NCI-H146 (cell line): ENCODE results near the gene SCYL1.
"Not testable (repeated sequence)": the region's sequence is repeated elsewhere in the genome, so short reads cannot be mapped to it uniquely, and the experiment has no call there.

Experiments
- DNase-seq: peaks from one replicate; lab custom pipeline; 2025; lab: John Stamatoyannopoulos, UW

SCYL1 gene

GRCh38 chr11:65554842-65555430, 30.1 kb downstream of the SCYL1 start:
- no peak for DNase-seq

DNA sequence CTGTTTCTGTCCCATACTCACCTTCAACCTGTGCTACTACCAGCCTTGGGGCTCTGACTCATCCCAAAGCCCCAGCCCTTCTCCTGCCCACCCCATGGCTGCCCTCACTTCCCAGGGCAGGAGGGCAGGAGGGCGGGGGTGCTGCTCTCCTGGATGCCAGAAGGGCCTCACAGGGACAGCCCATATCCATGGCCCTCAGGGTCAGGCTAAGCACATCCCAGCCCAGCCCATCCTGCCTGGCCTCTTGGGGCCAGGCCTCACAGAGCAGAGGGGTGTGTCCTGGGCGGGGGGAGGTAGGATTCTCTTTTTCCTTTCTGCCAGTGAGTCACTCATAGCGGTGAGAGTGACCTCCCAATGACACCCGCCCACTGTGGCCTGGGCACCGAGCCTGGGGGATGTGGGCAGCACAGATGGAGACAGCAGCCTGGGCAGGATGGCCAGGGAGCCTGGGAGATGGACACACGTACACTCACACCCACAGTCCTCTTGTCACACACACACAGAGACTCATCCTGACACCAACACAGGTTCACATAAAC, 30.9 kb downstream of the SCYL1 start:
- no peak for DNase-seq

GRCh38 chr11:65556470-65557279, 31.8 kb downstream of the SCYL1 start:
- DNase-seq = no peak

DNA sequence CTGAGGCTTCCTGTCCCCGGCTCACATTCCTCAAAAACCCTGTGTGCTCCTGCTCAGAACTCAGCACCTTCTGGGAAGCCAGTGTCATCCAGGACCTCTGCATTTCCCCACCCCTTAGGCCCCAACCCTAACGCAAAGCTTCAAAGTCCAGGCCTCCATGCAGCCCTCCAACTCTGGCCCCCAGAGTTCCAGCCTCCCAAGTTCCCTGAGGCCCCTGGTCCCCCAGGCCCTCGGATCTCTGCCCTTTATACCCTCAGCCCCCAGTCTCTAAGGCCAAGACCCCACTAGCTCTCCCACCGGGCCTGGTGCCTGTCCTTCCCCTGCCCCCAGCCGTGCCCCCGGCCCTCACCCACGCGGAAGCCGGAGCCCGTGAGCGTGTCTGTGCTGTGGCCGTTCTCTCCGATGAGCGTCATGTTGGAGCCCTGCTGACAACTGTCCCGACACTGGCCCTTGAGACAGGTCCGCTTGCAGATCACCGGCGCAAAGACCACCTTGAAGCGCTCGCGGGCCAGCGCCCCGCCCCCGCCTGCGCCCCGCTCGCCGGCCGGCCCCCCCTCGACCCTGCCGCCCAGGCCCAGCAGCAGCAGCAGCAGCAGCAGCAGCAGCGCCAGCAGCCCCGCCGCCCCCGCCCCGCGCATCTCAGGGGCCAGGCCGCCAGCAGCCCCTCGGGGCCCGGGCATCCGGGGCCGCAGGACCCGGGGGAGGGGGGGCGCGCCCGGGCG, 32.6 kb downstream of the SCYL1 start:
- DNase-seq = peak; percentile 33

- peak; percentile 80 for DNase-seq
These were observed 33.4 kb downstream of the SCYL1 start, which contains the start of gene LTBP3 for GRCh38 chr11:65558002-65558929. TSS of gene LTBP3 (minus strand) at chr11:65558359. CDS start at chr11:65557959, 400 bp downstream.

- no peak for DNase-seq
These were observed 34.1 kb downstream of the SCYL1 start for GRCh38 chr11:65558930-65559509.

- DNase-seq = no peak
These were observed 34.7 kb downstream of the SCYL1 start for GRCh38 chr11:65559535-65559934.

DNA sequence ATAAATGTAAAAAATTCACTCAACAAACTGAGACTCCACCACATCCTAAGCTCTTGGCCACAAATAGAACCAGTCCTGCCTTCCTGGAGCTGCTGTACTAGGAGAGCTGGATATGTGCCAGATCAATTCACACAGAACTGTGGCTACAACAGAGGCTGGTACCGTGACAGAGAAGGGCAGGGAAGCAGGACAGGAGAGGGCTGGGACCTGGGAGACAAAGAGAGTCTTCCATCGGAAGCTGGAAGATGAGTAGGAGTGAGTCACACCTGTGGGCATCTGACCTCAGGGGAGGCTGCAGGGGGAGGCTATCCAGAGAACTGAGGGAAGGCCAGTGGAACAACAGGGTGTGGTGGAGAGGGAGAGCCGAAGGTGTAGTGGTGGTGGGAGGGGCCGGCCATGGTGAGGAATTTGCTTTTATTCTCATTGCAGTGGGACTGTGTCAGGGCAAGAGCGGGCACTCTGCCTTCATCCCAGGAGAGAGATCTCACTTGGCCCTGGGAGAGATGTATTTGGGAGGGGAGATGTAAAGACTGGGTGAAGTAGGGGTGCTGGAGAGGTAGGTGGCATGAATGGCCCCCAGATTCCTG, 35.2 kb downstream of the SCYL1 start:
- DNase-seq = peak; percentile 48

DNA sequence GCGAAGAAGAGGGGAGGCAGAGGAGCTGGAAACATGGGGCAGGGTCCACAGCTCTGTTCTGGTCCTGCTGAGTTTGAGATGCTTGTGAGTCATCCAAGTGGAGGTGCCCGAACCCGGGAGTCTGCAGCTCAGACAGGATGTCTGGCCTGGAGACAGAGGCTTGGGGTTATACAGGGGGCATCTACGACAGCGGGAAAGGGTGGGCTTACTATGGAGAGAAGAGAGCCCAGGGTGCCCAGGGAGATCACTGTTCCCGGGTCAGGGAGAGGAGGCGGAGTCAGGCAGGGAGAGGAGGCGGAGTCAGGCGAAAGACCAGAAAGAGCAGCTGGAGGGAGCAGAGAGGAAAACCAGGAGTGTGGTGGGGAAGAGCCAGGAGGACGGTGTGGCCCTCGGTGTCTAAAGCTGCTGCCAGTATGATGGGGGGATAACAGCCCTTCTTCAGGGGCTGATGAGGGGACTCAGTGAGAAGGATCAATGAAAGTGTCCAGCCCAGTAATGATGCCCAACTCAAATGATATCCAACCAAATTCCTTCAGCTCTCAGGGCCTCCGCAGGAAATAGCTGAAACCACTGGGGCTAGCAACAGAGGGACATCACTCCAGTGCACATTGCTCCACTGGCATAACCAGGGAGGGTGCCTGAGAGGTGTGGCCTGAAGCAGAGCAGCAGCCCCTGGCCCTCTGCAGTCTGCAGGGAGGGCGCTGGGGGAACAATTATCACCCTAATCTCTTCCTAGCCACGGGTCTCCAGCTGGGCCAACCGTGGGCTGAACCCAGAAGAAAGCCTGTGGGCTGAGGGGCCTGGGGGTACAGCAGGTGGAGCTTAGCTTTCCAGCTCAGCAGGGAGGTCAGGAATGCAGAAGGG, 35.9 kb downstream of the SCYL1 start:
- DNase-seq = peak; percentile 45

DNA sequence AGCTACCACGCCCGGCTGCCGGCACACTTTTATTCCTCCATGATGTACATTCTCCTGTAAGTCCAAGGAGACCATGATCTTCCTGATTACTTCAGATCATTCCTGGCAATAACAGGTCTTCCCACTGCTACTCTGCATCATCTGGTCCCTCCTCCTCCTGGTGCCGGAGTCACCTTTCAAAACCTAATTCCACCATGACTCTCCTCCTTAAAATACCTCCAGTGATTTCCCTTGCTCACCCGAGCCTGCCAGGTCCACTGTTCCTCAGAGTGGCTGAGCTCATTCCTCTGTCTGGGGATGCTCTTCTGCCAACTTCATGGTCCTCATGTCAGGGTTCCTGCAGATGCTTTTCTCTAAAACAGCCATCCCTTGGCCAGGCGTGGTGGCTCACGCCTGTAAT, 37.1 kb downstream of the SCYL1 start:
- no peak for DNase-seq

DNA sequence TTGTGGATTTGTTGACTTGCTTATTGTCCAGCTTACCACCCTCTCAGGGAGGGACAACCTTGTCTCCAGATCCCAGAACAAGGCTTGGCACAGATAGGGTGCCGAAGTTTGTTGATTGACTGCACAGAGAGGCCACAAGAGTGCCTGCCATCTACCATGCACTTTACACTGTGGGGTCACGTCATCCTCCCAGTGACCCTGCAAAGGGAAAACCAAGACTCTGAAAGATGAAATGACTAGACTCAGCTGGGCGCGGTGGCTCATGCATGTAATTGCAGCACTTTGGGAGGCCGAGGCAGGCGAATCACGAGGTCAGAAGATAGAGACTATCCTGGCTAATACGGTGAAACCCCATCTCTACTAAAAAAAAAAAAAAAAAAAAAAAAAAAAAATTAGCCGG, 37.9 kb downstream of the SCYL1 start:
- DNase-seq = no peak

- no peak for DNase-seq
These were observed 38.7 kb downstream of the SCYL1 start for GRCh38 chr11:65563601-65564000.

GRCh38 chr11:65564879-65565559, 40.1 kb downstream of the SCYL1 start:
- DNase-seq = not testable (repeated sequence)

GRCh38 chr11:65565624-65566453, 41.0 kb downstream of the SCYL1 start:
- no peak for DNase-seq

DNA sequence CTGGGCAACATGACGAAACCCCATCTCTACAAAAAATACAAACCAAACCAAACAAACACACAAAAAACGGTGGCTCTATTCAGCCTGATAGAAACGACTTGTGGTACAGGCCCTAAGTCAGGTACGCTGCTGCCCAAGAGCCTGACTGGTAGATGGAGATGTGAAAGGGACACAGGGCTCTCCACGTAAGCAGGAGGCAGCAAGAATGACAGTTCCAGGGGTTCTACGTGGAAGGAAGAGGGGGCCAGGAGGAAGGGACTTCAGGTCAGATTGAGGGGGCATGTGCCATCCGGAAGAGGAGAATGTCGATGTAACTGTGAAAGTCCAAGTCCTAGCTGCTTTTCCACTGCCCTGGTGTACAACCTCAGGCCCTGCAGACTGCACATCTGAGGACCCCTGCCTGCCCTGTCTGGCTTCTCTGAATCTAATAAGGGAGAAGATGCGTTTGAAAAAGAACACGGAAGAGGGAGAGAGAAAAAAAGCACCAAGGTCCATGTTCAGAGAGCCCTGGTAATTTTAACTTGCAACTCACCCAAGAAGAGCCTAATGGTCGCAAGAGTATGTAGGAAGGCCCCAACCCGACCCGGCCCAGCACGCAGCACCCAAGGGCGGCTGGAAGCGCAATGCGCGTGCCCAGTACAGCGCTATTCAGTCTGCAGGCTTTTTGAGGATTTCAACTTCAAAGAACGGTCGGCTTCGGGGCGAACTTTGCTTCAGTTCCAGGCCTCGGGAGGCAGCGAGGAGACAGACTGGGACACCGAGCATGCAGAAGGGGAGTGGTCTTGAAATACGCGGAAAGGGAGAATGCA, 44.5 kb downstream of the SCYL1 start:
- no peak for DNase-seq

DNA sequence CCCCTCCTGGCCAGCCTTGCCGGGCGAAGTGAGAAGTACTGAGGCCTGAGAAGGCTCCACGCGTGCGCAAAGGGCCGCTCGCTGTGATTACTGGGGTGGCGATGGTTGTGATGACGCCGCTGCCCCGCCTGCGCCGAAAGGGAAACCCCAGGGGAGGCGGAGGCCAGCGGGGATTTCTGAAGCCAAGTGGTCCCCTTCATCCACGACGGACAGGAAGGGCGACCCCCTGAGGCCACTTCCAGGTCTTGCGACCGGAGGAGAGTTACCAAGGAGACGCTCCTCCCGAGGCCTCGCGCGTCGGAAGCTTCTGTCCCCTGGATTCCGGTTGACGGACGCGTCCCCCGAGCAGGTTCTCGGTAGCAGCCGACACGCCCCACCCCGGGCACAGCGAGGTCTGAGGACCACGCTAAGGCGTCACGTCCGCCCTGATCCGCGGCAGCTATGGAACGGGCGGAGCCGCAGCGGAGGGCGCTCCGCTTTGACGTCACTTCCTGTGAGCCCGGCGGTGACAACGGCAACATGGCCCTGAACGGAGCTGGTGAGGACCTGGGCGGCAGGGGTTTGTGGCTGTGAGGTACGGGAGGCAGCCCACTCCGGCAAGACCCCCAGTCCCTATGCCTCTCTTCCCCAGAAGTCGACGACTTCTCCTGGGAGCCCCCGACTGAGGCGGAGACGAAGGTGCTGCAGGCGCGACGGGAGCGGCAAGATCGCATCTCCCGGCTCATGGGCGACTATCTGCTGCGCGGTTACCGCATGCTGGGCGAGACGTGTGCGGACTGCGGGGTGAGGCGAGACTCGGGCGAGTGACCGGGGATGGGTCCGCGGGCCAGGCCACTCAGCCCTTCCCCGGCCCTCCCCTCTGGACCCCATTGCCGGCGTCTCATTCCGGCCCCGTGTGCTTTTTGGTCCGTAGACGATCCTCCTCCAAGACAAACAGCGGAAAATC, 45.4 kb downstream of the SCYL1 start, which contains the start of gene ZNRD2:
ZNRD2 (plus strand) TSS at position 505 of the 946 bp plus-strand sequence; CDS start at position 520, 15 bp downstream.
- peak; percentile 97 for DNase-seq
